ENCODE data around the gene AWAT2. TPM values are rescaled to one million over a fixed set of nuclear protein-coding genes. Genes with fewer than 3 reads are reported as not detected.

AWAT2 gene
- polyA plus RNA-seq, 1 experiment, result not detected

DNA sequence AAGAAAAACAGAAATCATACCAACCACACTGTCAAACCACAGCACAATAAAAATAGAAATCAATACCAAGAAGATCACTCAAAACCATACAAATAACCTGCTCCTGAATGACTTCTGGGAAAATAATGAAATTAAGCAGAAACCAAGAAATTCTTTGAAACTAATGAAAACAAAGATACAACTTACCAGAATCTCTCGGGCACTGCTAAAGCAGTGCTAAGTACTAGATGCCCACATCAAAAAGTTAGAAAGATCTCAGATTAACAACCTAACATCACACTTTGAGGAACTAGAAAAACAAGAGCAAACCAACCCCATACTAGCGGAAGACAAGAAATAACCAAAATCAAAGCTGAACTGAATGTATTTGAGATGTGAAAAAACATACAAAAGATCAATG is 33.2 kb downstream of the AWAT2 start:
- POLR2A ChIA-PET, result no interaction called here
- Histone ChIP-seq H3K27me3 (ENCODE audit: control insufficient read depth, insufficient read depth, low read length) (no peaks in the 10 kb centered on the region), H3K9me3 (ENCODE audit: control insufficient read depth, insufficient read depth, low read length) (no peaks in the 10 kb centered on the region), H3K4me3 (ENCODE audit: low read depth, low read length) (no peak overlapping the region), H3K27ac (ENCODE audit: low read depth, low read length) (no peak overlapping the region)
- CTCF ChIA-PET, result interaction anchor here (0.8 kb wide), 1 partner anchor 80 kb away, joined by 3 read pairs; no protein-coding TSS in a partner anchor
- TF ChIP-seq, protein P1, sequence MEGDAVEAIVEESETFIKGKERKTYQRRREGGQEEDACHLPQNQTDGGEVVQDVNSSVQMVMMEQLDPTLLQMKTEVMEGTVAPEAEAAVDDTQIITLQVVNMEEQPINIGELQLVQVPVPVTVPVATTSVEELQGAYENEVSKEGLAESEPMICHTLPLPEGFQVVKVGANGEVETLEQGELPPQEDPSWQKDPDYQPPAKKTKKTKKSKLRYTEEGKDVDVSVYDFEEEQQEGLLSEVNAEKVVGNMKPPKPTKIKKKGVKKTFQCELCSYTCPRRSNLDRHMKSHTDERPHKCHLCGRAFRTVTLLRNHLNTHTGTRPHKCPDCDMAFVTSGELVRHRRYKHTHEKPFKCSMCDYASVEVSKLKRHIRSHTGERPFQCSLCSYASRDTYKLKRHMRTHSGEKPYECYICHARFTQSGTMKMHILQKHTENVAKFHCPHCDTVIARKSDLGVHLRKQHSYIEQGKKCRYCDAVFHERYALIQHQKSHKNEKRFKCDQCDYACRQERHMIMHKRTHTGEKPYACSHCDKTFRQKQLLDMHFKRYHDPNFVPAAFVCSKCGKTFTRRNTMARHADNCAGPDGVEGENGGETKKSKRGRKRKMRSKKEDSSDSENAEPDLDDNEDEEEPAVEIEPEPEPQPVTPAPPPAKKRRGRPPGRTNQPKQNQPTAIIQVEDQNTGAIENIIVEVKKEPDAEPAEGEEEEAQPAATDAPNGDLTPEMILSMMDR (IDR thresholded peaks at IDR 0.05; ENCODE audit: low read depth, low read length), result no peak
- no peak for DNase-seq (ENCODE audit: low read depth, low spot score)

DNA sequence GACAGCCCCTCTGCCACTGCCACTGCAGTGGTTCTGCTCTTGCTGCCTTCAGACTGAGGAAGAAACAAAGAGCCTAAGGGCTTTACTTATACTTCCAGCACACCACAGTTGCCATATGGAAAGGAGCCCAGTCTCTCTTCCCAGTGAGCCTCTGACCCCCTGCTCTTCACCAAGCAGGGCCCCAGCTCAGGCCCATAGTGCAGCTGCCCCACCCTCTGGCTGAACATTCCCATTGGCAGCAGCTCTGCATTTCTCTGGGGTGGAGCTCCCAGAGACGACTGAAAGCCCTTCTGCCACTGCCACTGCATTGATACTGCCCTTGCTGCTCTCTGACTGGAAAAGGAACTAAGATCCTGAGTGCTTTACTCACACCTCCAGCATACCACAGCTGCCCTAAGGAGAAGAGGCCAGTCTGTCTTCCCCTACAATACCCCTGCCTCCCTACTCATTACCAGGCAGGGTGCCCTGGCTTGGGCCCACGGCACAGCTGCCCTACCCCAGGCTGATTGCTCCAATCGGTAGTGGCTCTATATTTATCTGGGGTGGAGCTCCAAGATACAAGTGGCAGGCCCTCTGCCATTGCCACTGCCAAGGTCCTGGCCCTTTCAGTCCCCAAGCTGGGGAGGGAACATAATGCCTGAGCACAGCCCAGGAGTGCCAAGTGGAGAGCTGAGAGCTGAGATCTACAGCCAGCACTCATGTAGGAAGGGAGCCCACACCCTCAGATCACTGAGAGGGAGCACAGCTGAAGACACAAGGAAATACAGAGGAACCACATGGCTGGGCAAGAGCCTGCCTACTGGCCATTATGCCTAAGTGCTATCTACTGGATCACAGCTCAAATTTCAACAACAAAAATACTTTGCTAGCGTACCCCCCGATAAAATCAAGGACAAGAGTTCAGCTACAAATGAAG is 36.0 kb downstream of the AWAT2 start:
- Histone ChIP-seq H3K27ac (ENCODE audit: low read depth, low read length) (no peak overlapping the region), H3K4me3 (ENCODE audit: low read depth, low read length) (no peak overlapping the region), H3K27me3 (ENCODE audit: control insufficient read depth, insufficient read depth, low read length) (no peaks in the 10 kb centered on the region), H3K9me3 (ENCODE audit: control insufficient read depth, insufficient read depth, low read length) (no peaks in the 10 kb centered on the region)
- DNase-seq (ENCODE audit: low read depth, low spot score), result no peak
- CTCF ChIA-PET, result interaction anchor here (1.4 kb wide), 1 partner anchor 17 kb away, joined by 4 read pairs; no protein-coding TSS in a partner anchor
- TF ChIP-seq, protein P1 (IDR thresholded peaks at IDR 0.05; ENCODE audit: low read depth, low read length), result no peak
- POLR2A ChIA-PET, result no interaction called here

DNA sequence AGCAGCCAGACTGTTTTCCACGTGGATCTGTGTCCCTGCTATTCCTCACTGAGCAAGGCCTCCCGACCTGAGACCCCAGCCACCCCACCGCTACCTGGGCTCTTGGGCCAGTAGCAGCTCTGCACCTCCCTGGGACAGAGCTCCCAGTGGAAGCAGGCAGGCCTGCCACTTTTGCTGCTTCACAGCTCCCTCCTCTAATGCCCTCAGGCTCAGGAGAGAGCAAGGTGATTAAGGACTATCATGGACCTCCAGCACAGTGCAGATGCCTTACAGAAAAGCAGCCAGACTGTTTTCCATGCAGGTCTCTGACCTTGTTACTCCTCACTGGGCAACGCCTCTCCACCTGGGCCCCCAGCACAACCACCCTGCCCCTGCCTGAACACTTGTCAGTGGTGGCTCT is 37.0 kb downstream of the AWAT2 start:
- TF ChIP-seq, protein P1 (IDR thresholded peaks at IDR 0.05; ENCODE audit: low read depth, low read length), result no peak
- ChIA-PET POLR2A (no interaction called here), CTCF (no interaction called here)
- Histone ChIP-seq H3K9me3 (ENCODE audit: control insufficient read depth, insufficient read depth, low read length) (no peaks in the 10 kb centered on the region), H3K27me3 (ENCODE audit: control insufficient read depth, insufficient read depth, low read length) (no peaks in the 10 kb centered on the region), H3K4me3 (ENCODE audit: low read depth, low read length) (no peak overlapping the region), H3K27ac (ENCODE audit: low read depth, low read length) (no peak overlapping the region)
- no peak for DNase-seq (ENCODE audit: low read depth, low spot score)

DNA sequence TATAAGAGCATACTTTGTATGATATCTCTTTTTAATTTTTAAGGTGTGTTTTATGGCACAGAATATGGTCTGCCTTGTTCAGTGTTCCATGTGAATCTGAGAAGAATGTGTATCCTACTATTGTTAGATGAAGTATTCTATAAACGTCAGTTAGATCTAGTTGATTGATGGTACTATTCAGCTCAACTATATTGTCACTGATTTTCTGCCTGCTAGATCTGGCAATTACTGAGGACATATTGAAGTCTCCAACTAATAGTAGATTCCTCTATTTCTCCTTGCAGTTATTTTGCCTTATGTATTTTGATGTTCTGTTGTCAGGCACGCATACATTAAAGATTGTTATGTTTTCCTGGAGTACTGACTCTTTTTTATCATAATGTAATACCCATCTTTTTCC is 39.8 kb downstream of the AWAT2 start:
- ChIA-PET CTCF (no interaction called here), POLR2A (no interaction called here)
- no peak for DNase-seq (ENCODE audit: low read depth, low spot score)
- TF ChIP-seq, protein P1 (IDR thresholded peaks at IDR 0.05; ENCODE audit: low read depth, low read length), result no peak
- H3K27me3 ChIP-seq (ENCODE audit: control insufficient read depth, insufficient read depth, low read length), result no peaks in the 10 kb centered on the region
- H3K9me3 ChIP-seq (ENCODE audit: control insufficient read depth, insufficient read depth, low read length), result no peaks in the 10 kb centered on the region
- H3K27ac ChIP-seq (ENCODE audit: low read depth, low read length), result no peak overlapping the region
- no peak overlapping the region for H3K4me3 ChIP-seq (ENCODE audit: low read depth, low read length)

DNA sequence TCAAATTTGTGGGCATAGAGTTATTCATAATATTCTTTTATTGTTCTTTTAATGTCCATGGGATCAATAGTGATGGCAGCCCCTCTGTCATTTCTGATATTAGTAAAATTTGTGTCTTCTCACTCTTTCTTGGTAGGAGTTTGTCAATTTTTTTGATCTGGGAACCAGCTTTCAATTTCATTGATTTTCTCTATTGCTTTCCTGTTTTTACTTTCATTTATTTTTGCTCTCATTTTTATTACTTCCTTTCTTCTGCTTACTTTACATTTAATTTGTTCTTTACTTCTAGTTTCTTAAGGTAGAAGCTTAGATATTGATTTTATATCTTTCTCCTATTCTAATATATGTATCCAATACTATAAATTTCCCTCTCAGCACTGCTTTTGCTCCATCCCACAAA is 40.7 kb downstream of the AWAT2 start:
- no peak overlapping the region for H3K4me3 ChIP-seq (ENCODE audit: low read depth, low read length)
- DNase-seq (ENCODE audit: low read depth, low spot score), result no peak
- H3K27me3 ChIP-seq (ENCODE audit: control insufficient read depth, insufficient read depth, low read length), result no peaks in the 10 kb centered on the region
- TF ChIP-seq, protein P1 (IDR thresholded peaks at IDR 0.05; ENCODE audit: low read depth, low read length), result no peak
- no peaks in the 10 kb centered on the region for H3K9me3 ChIP-seq (ENCODE audit: control insufficient read depth, insufficient read depth, low read length)
- ChIA-PET CTCF (interaction anchor here (0.6 kb wide), 1 partner anchor 124 kb away, joined by 3 read pairs; no protein-coding TSS in a partner anchor), POLR2A (no interaction called here)
- no peak overlapping the region for H3K27ac ChIP-seq (ENCODE audit: low read depth, low read length)

Data from AG04450 (cell line).